Right ventricle myocardium superior (tissue), 1 donor: ENCODE measurements around the gene WDFY4. TPM values are rescaled to one million over a fixed set of nuclear protein-coding genes. Genes with fewer than 3 reads are reported as not detected.

Experiments used
- ATAC-seq: fragments of 200-7000 bp; cut with Tn5 transposase; one replicate; pipeline ENCODE4 v1.9.1; 2020; ENCODE audit warnings: mild to moderate bottlenecking; ENCODE audit not compliant: poor library complexity
- DNase-seq: peaks from one replicate; pipeline ENCODE4 v3.0.0-alpha.2; 2020
- intact Hi-C: fragments of 100-400 bp; cut with DNase I; formaldehyde crosslinking; loops from one replicate; pipeline ENCODE4 v1.11.2; 2022
- total RNA-seq: library from RNA; stranded (reverse); fragmentation: NEBNext Ultra II Directional; extraction: Animal tissue kit (Norgen Biotek cat#: 25700); gene quantifications from one replicate; pipeline ENCODE4 v1.2.1, GENCODE V29; 2021
- donor health status: DM: no; HTN: yes; CAD: no; lungs with severe emphysema.

Gene WDFY4
- total RNA-seq, 1 donor from 2014 or later = 1.1 TPM

GRCh38 chr10:48797830-48798229 lies 113.2 kb downstream of the WDFY4 start:
- ATAC-seq (no peak), DNase-seq (no peak)
- intact Hi-C loops = no loop called here

- DNase-seq = no peak
- ATAC-seq = no peak
- intact Hi-C loops = no loop called here
These were observed 114.0 kb downstream of the WDFY4 start for GRCh38 chr10:48798481-48799254.

- intact Hi-C loops = no loop called here
- no peak for DNase-seq
- ATAC-seq = peak; percentile 21
These were observed 114.8 kb downstream of the WDFY4 start for GRCh38 chr10:48799341-48800006.

GRCh38 chr10:48800007-48800675 lies 115.5 kb downstream of the WDFY4 start:
- ATAC-seq (peak; percentile 77), DNase-seq (no peak)
- intact Hi-C loops = no loop called here

GRCh38 chr10:48801001-48801421 lies 116.3 kb downstream of the WDFY4 start:
- DNase-seq = no peak
- peak; percentile 48 for ATAC-seq
- intact Hi-C loops = no loop called here

GRCh38 chr10:48802611-48803071 lies 118.0 kb downstream of the WDFY4 start:
- ATAC-seq = no peak
- DNase-seq = no peak

GRCh38 chr10:48803801-48804584 lies 119.3 kb downstream of the WDFY4 start:
- intact Hi-C loops = no loop called here
- no peak for ATAC-seq
- no peak for DNase-seq

More at GRCh38 chr10:48802611-48803071, 118.0 kb downstream of the WDFY4 start:
- intact Hi-C loops = no loop called here

- intact Hi-C loops = no loop called here
- DNase-seq (no peak), ATAC-seq (peak; percentile 16)
These were observed 120.1 kb downstream of the WDFY4 start for GRCh38 chr10:48804740-48805182.

- ATAC-seq = no peak
- no peak for DNase-seq
- intact Hi-C loops = no loop called here
These were observed 120.7 kb downstream of the WDFY4 start for GRCh38 chr10:48805411-48805810.

GRCh38 chr10:48805848-48806247 lies 121.2 kb downstream of the WDFY4 start:
- peak; percentile 66 for ATAC-seq
- DNase-seq = peak; percentile 60
- intact Hi-C loops = no loop called here

- DNase-seq (no peak), ATAC-seq (no peak)
- intact Hi-C loops = no loop called here
These were observed 121.7 kb downstream of the WDFY4 start for GRCh38 chr10:48806342-48806741.

- DNase-seq (no peak), ATAC-seq (no peak)
- intact Hi-C loops = no loop called here
These were observed 123.3 kb downstream of the WDFY4 start for GRCh38 chr10:48807791-48808470.

GRCh38 chr10:48809261-48809660 lies 124.6 kb downstream of the WDFY4 start:
- no peak for DNase-seq

GRCh38 chr10:48811461-48811860 lies 126.8 kb downstream of the WDFY4 start:
- DNase-seq (no peak), ATAC-seq (no peak)
- intact Hi-C loops = no loop called here

More at GRCh38 chr10:48809261-48809660, 124.6 kb downstream of the WDFY4 start:
- intact Hi-C loops = no loop called here
- ATAC-seq = no peak

GRCh38 chr10:48811917-48812316 lies 127.2 kb downstream of the WDFY4 start:
- ATAC-seq = no peak
- DNase-seq = no peak
- intact Hi-C loops = no loop called here

GRCh38 chr10:48813291-48813690 lies 128.6 kb downstream of the WDFY4 start:
- DNase-seq = no peak
- intact Hi-C loops = no loop called here
- no peak for ATAC-seq

GRCh38 chr10:48813825-48814224 lies 129.2 kb downstream of the WDFY4 start:
- intact Hi-C loops = no loop called here
- no peak for ATAC-seq
- DNase-seq = no peak

- ATAC-seq (no peak), DNase-seq (no peak)
- intact Hi-C loops = no loop called here
These were observed 130.3 kb downstream of the WDFY4 start for GRCh38 chr10:48814933-48815332.
